Naive thymus-derived CD8-positive, alpha-beta T cell (primary cell): Measurements from ENCODE around the gene SLC35B1. TPM values are rescaled to one million over a fixed set of nuclear protein-coding genes. Genes with fewer than 3 reads are reported as not detected.
"Not testable (repeated sequence)": the region's sequence is repeated elsewhere in the genome, so short reads cannot be mapped to it uniquely, and the experiment has no call there.

Source experiments
- ATAC-seq, 2 donors: fragments of 150-1000 bp; cut with Tn5 transposase in 1 of 2; sonication (Bioruptor Pico), chemical (Tn5 transposase) in 1 of 2; 1 replicate in 1 of 2; 2 replicates in 1 of 2; pipeline ENCODE4 v1.10.0; 2021; ENCODE audit warnings: mild to moderate bottlenecking in 2 of 2, moderate library complexity in 2 of 2
- POLR2A ChIA-PET: fragments of 350-600 bp; sonication (Branson Sonifier 250); formaldehyde crosslinking; loops from one replicate; lab custom pipeline; 2021; ENCODE audit warnings: antibody characterized with exemption; lab: Charles Lee
- DNase-seq, 10 donors: peaks; one replicate each; pipeline versions ENCODE4 v3.0.0 to v3.0.0-alpha.2; 2020 to 2022
- H3K27ac Mint-ChIP-seq, 10 donors: one replicate each; pipeline ENCODE4 v1.8.0; 2020 to 2022; ENCODE audit warnings: mild to moderate bottlenecking in 10 of 10, mixed read lengths in 10 of 10, moderate library complexity in 4 of 10, inconsistent platforms in 1 of 10
- H3K27me3 Mint-ChIP-seq, 5 donors: one replicate each; pipeline ENCODE4 v1.8.0; 2021 to 2022; ENCODE audit warnings: mixed read lengths in 5 of 5
- H3K36me3 Mint-ChIP-seq, 3 donors: one replicate each; pipeline ENCODE4 v1.8.0; 2020 to 2022; ENCODE audit warnings: mixed read lengths in 3 of 3, mild to moderate bottlenecking in 2 of 3, inconsistent platforms in 1 of 3
- H3K4me1 Mint-ChIP-seq, 4 donors: one replicate each; pipeline ENCODE4 v1.8.0; 2021 to 2022; ENCODE audit warnings: mixed read lengths in 4 of 4
- H3K4me3 Mint-ChIP-seq, 10 donors: one replicate each; pipeline ENCODE4 v1.8.0; 2020 to 2022; ENCODE audit warnings: mild to moderate bottlenecking in 10 of 10, mixed read lengths in 10 of 10, moderate library complexity in 6 of 10, inconsistent platforms in 1 of 10
- H3K9me3 Mint-ChIP-seq, 9 donors: one replicate each; pipeline ENCODE4 v1.8.0; 2020 to 2022; ENCODE audit warnings: mixed read lengths in 9 of 9, mild to moderate bottlenecking in 3 of 9, inconsistent platforms in 1 of 9, moderate library complexity in 1 of 9
- polyA plus RNA-seq, 3 donors: library from polyadenylated mRNA; unstranded; fragments of 300-500 nt; fragmentation: Illumina TruSeq; gene quantifications; one replicate each; pipeline ENCODE4 v1.2.3, GENCODE V29; 2021
- total RNA-seq, 8 experiments: library from RNA in 2 of 8; stranded (reverse) in 2 of 8; gene quantifications; one replicate each; pipeline ENCODE4 v1.2.3 and lab custom pipeline; 2021 to 2026

Gene SLC35B1
- total and polyA plus RNA-seq, 5 experiments from 2014 or later, result 20.3 to 39.7 (median 27.4) TPM

GRCh38 chr17:49677933-49678847 lies 29.6 kb downstream of the SLC35B1 start, which contains the start of gene SPOP:
Gene SPOP, minus strand, starts transcription at chr17:49678097. Its CDS starts 55,287 bp downstream, at chr17:49622810.
- ATAC-seq (peak; percentile 76 to 89), DNase-seq (peak; percentile 97 to 100 (median 99))
- peaks cover 0 to 8% (median 0%) of the 10 kb centered on the region in 5 donors for H3K27me3 Mint-ChIP-seq
- peak within 1 kb of the TSS; percentile 97 to 100 (median 99) for H3K27ac Mint-ChIP-seq
- POLR2A ChIA-PET, result interaction anchor here (0.6 to 3.4 kb wide), 14 partner anchors 11 to 668 kb away, joined by 3 to 60 read pairs (median 5); partner anchors contain the start of genes FAM117A, KAT7 and XYLT2
- H3K36me3 Mint-ChIP-seq, result peaks cover 4 to 29% (median 5%) of the 10 kb centered on the region in 3 donors
- H3K4me1 Mint-ChIP-seq, result peaks cover 34 to 54% (median 52%) of the 10 kb centered on the region in 4 donors
- peak within 1 kb of the TSS; percentile 86 to 100 (median 96) for H3K4me3 Mint-ChIP-seq
- H3K9me3 Mint-ChIP-seq, result peaks cover 0 to 5% (median 0%) of the 10 kb centered on the region in 9 donors

- ATAC-seq, result peak; percentile 56 to 57
- Mint-ChIP-seq H3K27ac (peak overlapping the region; percentile 97 to 100 (median 99)), H3K4me3 (peak overlapping the region; percentile 86 to 100 (median 96)), H3K4me1 (peaks cover 39 to 60% (median 58%) of the 10 kb centered on the region in 4 donors), H3K36me3 (peaks cover 4 to 34% (median 5%) of the 10 kb centered on the region in 3 donors), H3K9me3 (peaks cover 0 to 5% (median 0%) of the 10 kb centered on the region in 9 donors), H3K27me3 (peaks cover 0 to 8% (median 0%) of the 10 kb centered on the region in 5 donors)
- DNase-seq, result peak; percentile 92 to 99 (median 96)
- POLR2A ChIA-PET, result interaction anchor here (0.6 to 3.4 kb wide), 25 partner anchors 12 to 1569 kb away, joined by 3 to 60 read pairs (median 5); partner anchors contain the start of genes FAM117A, KAT7 and XYLT2
These were observed 30.4 kb downstream of the SLC35B1 start for GRCh38 chr17:49677134-49677932.

- Mint-ChIP-seq H3K4me3 (peak overlapping the region; percentile 86 to 100 (median 96)), H3K27ac (peak overlapping the region; percentile 97 to 100 (median 99)), H3K4me1 (peaks cover 40 to 67% (median 62%) of the 10 kb centered on the region in 4 donors), H3K9me3 (peaks cover 0 to 5% (median 0%) of the 10 kb centered on the region in 9 donors), H3K27me3 (peaks cover 0 to 8% (median 0%) of the 10 kb centered on the region in 5 donors), H3K36me3 (peaks cover 4 to 41% (median 5%) of the 10 kb centered on the region in 3 donors)
- DNase-seq (peak in 9 of 10 donors; percentile 32 to 83 (median 68)), ATAC-seq (peak; percentile 54 to 55)
- POLR2A ChIA-PET, result interaction anchor here (1.1 to 3.4 kb wide), 2 partner anchors 20 to 88 kb away, joined by 3 to 18 read pairs; partner anchors contain the start of gene FAM117A
These were observed 31.4 kb downstream of the SLC35B1 start for GRCh38 chr17:49676276-49676868.

- peaks cover 0 to 8% (median 0%) of the 10 kb centered on the region in 5 donors for H3K27me3 Mint-ChIP-seq
- H3K9me3 Mint-ChIP-seq, result peaks cover 0 to 5% (median 0%) of the 10 kb centered on the region in 9 donors
- peaks cover 43 to 81% (median 76%) of the 10 kb centered on the region in 4 donors for H3K4me1 Mint-ChIP-seq
- ATAC-seq (no peak), DNase-seq (no peak)
- H3K27ac Mint-ChIP-seq, result peak overlapping the region; percentile 97 to 100 (median 99)
- peaks cover 4 to 48% (median 5%) of the 10 kb centered on the region in 3 donors for H3K36me3 Mint-ChIP-seq
- POLR2A ChIA-PET, result interaction anchor here (1.0 kb wide), 2 partner anchors 13 to 113 kb away, joined by 3 to 6 read pairs; partner anchors contain the start of gene KAT7
- H3K4me3 Mint-ChIP-seq, result peak overlapping the region in 8 of 10 donors; percentile 5 to 99 (median 92)
These were observed 33.3 kb downstream of the SLC35B1 start for GRCh38 chr17:49674507-49674906.

- Mint-ChIP-seq H3K27ac (peak overlapping the region; percentile 53 to 99 (median 86)), H3K36me3 (peaks cover 4 to 48% (median 5%) of the 10 kb centered on the region in 3 donors), H3K4me3 (peak overlapping the region in 7 of 10 donors; percentile 16 to 86 (median 39)), H3K4me1 (peaks cover 43 to 81% (median 77%) of the 10 kb centered on the region in 4 donors)
- POLR2A ChIA-PET, ATAC-seq, H3K9me3 Mint-ChIP-seq, H3K27me3 Mint-ChIP-seq, DNase-seq: not testable (repeated sequence)
These were observed 34.1 kb downstream of the SLC35B1 start for GRCh38 chr17:49673679-49674078.

- Mint-ChIP-seq H3K36me3 (peaks cover 5 to 59% (median 7%) of the 10 kb centered on the region in 3 donors), H3K4me3 (peak overlapping the region in 2 of 10 donors; percentile 7 to 49), H3K27me3 (no peaks in the 10 kb centered on the region), H3K27ac (peak overlapping the region in 8 of 10 donors; percentile 18 to 81 (median 56)), H3K4me1 (peaks cover 32 to 76% (median 72%) of the 10 kb centered on the region in 4 donors), H3K9me3 (no peaks in the 10 kb centered on the region)
- ATAC-seq (no peak), DNase-seq (no peak)
- POLR2A ChIA-PET, result interaction anchor here (0.7 to 1.3 kb wide), 2 partner anchors 16 to 45 kb away, joined by 3 read pairs; no protein-coding TSS in a partner anchor
These were observed 37.1 kb downstream of the SLC35B1 start for GRCh38 chr17:49670641-49671040.

GRCh38 chr17:49670002-49670401 lies 37.8 kb downstream of the SLC35B1 start:
- Mint-ChIP-seq H3K9me3 (no peaks in the 10 kb centered on the region), H3K36me3 (peaks cover 5 to 57% (median 7%) of the 10 kb centered on the region in 3 donors), H3K4me1 (peaks cover 30 to 74% (median 68%) of the 10 kb centered on the region in 4 donors), H3K4me3 (peak overlapping the region in 3 of 10 donors; percentile 1 to 18 (median 10)), H3K27me3 (no peaks in the 10 kb centered on the region), H3K27ac (peak overlapping the region in 8 of 10 donors; percentile 27 to 81 (median 67))
- DNase-seq, result no peak
- no peak for ATAC-seq
- POLR2A ChIA-PET, result no interaction called here

- peaks cover 0 to 56% (median 5%) of the 10 kb centered on the region in 3 donors for H3K36me3 Mint-ChIP-seq
- POLR2A ChIA-PET, result no interaction called here
- peak; percentile 51 to 58 for ATAC-seq
These were observed 39.9 kb downstream of the SLC35B1 start for GRCh38 chr17:49667854-49668253.

GRCh38 chr17:49664706-49665211 lies 43.0 kb downstream of the SLC35B1 start:
- no peak for DNase-seq
- Mint-ChIP-seq H3K4me1 (peaks cover 27 to 64% (median 61%) of the 10 kb centered on the region in 4 donors), H3K36me3 (peaks cover 0 to 56% (median 14%) of the 10 kb centered on the region in 3 donors), H3K27ac (peak overlapping the region; percentile 5 to 84 (median 58)), H3K9me3 (no peaks in the 10 kb centered on the region), H3K27me3 (no peaks in the 10 kb centered on the region), H3K4me3 (peak overlapping the region in 5 of 10 donors; percentile 0 to 41 (median 12))
- POLR2A ChIA-PET, result interaction anchor here (0.5 to 0.6 kb wide), 2 partner anchors 23 to 40 kb away, joined by 3 read pairs; no protein-coding TSS in a partner anchor
- ATAC-seq, result no peak

More at GRCh38 chr17:49667854-49668253, 39.9 kb downstream of the SLC35B1 start:
- H3K4me3 Mint-ChIP-seq, result peak overlapping the region in 4 of 10 donors; percentile 7 to 47 (median 19)
- peaks cover 28 to 74% (median 65%) of the 10 kb centered on the region in 4 donors for H3K4me1 Mint-ChIP-seq
- no peaks in the 10 kb centered on the region for H3K27me3 Mint-ChIP-seq
- H3K27ac Mint-ChIP-seq, result peak overlapping the region in 6 of 10 donors; percentile 3 to 69 (median 43)
- DNase-seq, result no peak
- no peaks in the 10 kb centered on the region for H3K9me3 Mint-ChIP-seq

GRCh38 chr17:49659661-49660382 lies 47.9 kb downstream of the SLC35B1 start:
- Mint-ChIP-seq H3K36me3 (peaks cover 6 to 69% (median 13%) of the 10 kb centered on the region in 3 donors), H3K9me3 (no peaks in the 10 kb centered on the region), H3K4me3 (peak overlapping the region in 6 of 10 donors; percentile 12 to 32 (median 25)), H3K27ac (peak overlapping the region in 8 of 10 donors; percentile 16 to 74 (median 42)), H3K4me1 (peaks cover 33 to 67% (median 56%) of the 10 kb centered on the region in 4 donors), H3K27me3 (no peaks in the 10 kb centered on the region)
- DNase-seq (no peak), ATAC-seq (no peak)
- POLR2A ChIA-PET, result no interaction called here
